ENCODE data around the gene C4orf17. TPM values are rescaled to one million over a fixed set of nuclear protein-coding genes. Genes with fewer than 3 reads are reported as not detected.

Gene C4orf17
- total and polyA plus RNA-seq, 2 experiments from 2014 or later: not detected

- Histone ChIP-seq H3K27me3 (no peaks in the 10 kb centered on the region), H3K36me3 (no peaks in the 10 kb centered on the region), H3K27ac (no peak overlapping the region), H3K4me3 (no peak overlapping the region), H3K4me1 (ENCODE audit: low read depth) (no peaks in the 10 kb centered on the region), H3K9me3 (ENCODE audit: low read depth) (no peaks in the 10 kb centered on the region)
- no peak for DNase-seq (ENCODE audit: low read depth in 1 of 2, low spot score in 1 of 2)
- TF ChIP-seq, protein P1, sequence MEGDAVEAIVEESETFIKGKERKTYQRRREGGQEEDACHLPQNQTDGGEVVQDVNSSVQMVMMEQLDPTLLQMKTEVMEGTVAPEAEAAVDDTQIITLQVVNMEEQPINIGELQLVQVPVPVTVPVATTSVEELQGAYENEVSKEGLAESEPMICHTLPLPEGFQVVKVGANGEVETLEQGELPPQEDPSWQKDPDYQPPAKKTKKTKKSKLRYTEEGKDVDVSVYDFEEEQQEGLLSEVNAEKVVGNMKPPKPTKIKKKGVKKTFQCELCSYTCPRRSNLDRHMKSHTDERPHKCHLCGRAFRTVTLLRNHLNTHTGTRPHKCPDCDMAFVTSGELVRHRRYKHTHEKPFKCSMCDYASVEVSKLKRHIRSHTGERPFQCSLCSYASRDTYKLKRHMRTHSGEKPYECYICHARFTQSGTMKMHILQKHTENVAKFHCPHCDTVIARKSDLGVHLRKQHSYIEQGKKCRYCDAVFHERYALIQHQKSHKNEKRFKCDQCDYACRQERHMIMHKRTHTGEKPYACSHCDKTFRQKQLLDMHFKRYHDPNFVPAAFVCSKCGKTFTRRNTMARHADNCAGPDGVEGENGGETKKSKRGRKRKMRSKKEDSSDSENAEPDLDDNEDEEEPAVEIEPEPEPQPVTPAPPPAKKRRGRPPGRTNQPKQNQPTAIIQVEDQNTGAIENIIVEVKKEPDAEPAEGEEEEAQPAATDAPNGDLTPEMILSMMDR (IDR thresholded peaks at IDR 0.05; ENCODE audit: low read depth, low read length): no peak
Observed at GRCh38 chr4:99571883-99572282, 61.1 kb downstream of the C4orf17 start.

DNA sequence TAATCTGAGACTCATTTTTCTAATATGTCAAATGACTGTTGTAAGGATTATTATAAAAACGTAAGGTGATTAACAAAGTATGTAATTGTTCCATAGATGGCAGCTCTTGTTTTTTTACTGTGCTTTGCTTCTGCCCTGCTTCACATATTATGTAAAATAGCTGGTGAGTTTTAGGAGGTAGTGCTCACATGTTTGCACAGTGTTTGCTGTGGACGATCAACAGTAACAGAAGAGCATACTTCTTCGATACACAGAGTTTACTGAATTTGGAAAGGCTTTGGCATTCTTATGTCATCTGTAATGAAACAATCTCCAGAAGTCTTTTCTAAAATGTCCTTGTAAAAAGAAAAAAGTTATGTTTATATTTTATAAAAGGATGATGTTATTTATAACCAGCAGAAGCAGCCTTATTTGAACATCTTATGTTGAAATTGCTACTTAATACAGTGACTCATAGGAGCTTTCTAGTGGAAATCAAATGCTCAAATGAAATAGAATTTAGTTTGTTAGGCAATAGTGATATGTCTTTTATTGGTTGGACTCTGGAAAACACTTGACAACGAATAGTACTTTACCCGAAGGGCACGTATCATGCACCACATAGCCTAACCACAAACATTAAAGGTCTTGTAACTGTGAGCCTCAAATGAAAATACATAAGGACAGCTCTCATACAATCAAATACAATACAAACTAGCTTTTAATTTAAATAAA is 61.9 kb downstream of the C4orf17 start:
- Histone ChIP-seq H3K36me3 (no peaks in the 10 kb centered on the region), H3K9me3 (ENCODE audit: low read depth) (no peaks in the 10 kb centered on the region), H3K4me3 (no peak overlapping the region), H3K27me3 (no peaks in the 10 kb centered on the region), H3K27ac (no peak overlapping the region), H3K4me1 (ENCODE audit: low read depth) (no peaks in the 10 kb centered on the region)
- no peak for DNase-seq (ENCODE audit: low read depth in 1 of 2, low spot score in 1 of 2)
- TF ChIP-seq, protein P1 (IDR thresholded peaks at IDR 0.05; ENCODE audit: low read depth, low read length): no peak

GRCh38 chr4:99573735-99574368 is 63.0 kb downstream of the C4orf17 start:
- no peaks in the 10 kb centered on the region for H3K9me3 ChIP-seq (ENCODE audit: low read depth)

DNA sequence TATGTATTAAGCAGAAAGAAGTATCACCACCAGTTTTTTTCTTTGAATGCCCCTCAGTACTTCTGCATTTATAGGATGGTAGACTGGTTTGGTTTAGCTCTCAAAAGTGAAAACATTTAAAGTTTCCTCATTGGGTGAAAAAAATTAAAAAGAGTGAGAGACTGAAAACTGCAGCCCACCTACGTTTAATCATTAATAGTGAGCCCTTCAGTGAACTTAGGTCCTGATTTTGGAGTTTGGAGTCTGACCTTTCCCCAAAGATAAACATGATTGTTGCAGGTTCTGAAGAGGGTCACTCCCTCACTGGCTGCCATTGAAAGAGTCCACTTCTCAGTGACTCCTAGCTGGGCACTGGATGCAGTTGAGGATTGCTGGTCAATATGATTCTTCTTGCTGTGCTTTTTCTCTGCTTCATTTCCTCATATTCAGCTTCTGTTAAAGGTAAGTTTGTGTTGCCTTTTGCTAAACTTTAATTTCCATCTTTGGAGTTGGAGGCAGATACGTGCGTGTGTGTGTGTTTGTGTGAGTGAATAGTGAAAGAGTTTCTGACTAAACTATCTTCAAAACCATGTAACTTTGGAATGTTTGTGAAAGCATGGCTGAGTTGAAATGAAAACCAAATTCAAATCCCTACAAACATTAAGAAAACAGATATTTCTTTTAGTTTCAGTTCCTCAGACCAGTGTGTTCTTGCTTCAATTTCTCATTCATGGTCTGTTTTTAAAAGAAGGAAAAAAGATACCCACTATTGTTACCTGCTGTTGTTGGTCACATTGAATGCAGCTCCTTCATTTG is 63.9 kb downstream of the C4orf17 start, which contains the start of gene MTTP:
Gene MTTP (plus strand): TSS at position 295 of the 795 bp plus-strand sequence. CDS start 86 bp downstream, at position 381.
- H3K27me3 ChIP-seq: no peaks in the 10 kb centered on the region
- H3K9me3 ChIP-seq (ENCODE audit: low read depth): no peaks in the 10 kb centered on the region
- no peak within 1 kb of the TSS for H3K27ac ChIP-seq
- TF ChIP-seq, protein P1 (IDR thresholded peaks at IDR 0.05; ENCODE audit: low read depth, low read length): no peak
- no peaks in the 10 kb centered on the region for H3K4me1 ChIP-seq (ENCODE audit: low read depth)
- no peak for DNase-seq (ENCODE audit: low read depth in 1 of 2, low spot score in 1 of 2)
- no peak within 1 kb of the TSS for H3K4me3 ChIP-seq
- H3K36me3 ChIP-seq: no peaks in the 10 kb centered on the region

More at GRCh38 chr4:99573735-99574368, 63.0 kb downstream of the C4orf17 start:
- DNase-seq (ENCODE audit: low read depth in 1 of 2, low spot score in 1 of 2): no peak
- no peaks in the 10 kb centered on the region for H3K27me3 ChIP-seq
- no peaks in the 10 kb centered on the region for H3K4me1 ChIP-seq (ENCODE audit: low read depth)
- TF ChIP-seq, protein P1 (IDR thresholded peaks at IDR 0.05; ENCODE audit: low read depth, low read length): no peak
- no peaks in the 10 kb centered on the region for H3K36me3 ChIP-seq
- no peak overlapping the region for H3K27ac ChIP-seq
- no peak overlapping the region for H3K4me3 ChIP-seq

GRCh38 chr4:99578714-99579113 is 67.9 kb downstream of the C4orf17 start:
- Histone ChIP-seq H3K4me1 (ENCODE audit: low read depth) (no peaks in the 10 kb centered on the region), H3K9me3 (ENCODE audit: low read depth) (no peaks in the 10 kb centered on the region), H3K27ac (no peak overlapping the region), H3K4me3 (no peak overlapping the region), H3K27me3 (no peaks in the 10 kb centered on the region), H3K36me3 (no peaks in the 10 kb centered on the region)
- TF ChIP-seq, protein P1 (IDR thresholded peaks at IDR 0.05; ENCODE audit: low read depth, low read length): no peak
- DNase-seq (ENCODE audit: low read depth in 1 of 2, low spot score in 1 of 2): no peak
